SK-N-DZ (cell line): ENCODE results near the gene CCDC102A.

Source experiments
- DNase-seq: peaks from one replicate; pipeline ENCODE4 v3.0.0-alpha.2; 2015; ENCODE audit warnings: low spot score

CCDC102A gene

GRCh38 chr16:57519796-57520360 lies 16.5 kb downstream of the CCDC102A start:
- peak; percentile 79 for DNase-seq

- no peak for DNase-seq
Measured at GRCh38 chr16:57518922-57519321, 17.4 kb downstream of the CCDC102A start.

GRCh38 chr16:57518520-57518919 lies 17.9 kb downstream of the CCDC102A start:
- no peak for DNase-seq

DNA sequence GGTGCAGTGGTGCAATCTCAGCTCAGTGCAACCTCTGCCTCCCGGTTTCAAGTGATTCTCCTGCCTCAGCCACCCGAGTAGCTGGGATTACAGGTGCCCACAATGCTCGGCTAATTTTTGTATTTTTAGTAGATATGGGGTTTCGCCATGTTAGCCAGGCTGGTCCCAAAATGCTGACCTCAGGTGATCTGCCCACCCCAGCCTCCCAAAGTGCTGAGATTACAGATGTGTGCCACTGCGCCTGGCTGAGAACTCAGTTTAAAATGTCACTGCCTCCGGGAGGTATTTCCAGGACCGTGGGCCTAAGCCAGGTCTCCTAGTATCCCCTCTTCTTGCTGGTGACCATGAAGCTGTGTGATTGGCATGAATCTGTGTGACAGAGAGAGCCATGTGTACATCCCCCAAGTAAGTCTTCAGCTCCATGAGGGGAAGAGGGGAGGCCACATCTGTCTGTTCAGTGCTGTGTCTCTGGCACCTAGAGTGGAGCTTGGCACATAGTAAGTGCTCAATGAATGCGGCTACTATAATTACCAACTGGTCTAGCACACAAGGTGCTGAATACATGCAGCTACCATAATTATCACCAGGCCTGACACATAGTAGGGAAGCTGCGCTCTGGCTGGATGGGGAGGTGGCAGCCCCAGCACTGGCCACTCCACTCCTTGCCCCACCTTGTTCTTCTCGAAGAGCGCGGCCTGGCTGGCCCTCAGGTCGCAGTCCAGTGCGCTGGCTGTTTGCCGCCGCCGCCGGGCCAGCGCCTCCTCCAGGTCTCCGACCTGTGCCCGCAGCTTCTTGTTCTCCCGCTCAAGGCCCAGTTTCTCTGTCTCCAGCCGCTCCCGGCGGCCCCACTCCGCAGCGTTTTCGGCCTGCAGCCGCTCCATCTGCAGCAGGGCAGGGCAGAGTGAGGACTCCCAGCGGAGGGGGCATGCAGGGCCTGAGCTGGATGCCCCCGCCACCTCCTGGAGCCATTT lies 18.7 kb downstream of the CCDC102A start:
- DNase-seq = no peak

GRCh38 chr16:57516773-57517172 lies 19.6 kb downstream of the CCDC102A start:
- no peak for DNase-seq

- DNase-seq = no peak
Measured at GRCh38 chr16:57516176-57516725, 20.1 kb downstream of the CCDC102A start.

DNA sequence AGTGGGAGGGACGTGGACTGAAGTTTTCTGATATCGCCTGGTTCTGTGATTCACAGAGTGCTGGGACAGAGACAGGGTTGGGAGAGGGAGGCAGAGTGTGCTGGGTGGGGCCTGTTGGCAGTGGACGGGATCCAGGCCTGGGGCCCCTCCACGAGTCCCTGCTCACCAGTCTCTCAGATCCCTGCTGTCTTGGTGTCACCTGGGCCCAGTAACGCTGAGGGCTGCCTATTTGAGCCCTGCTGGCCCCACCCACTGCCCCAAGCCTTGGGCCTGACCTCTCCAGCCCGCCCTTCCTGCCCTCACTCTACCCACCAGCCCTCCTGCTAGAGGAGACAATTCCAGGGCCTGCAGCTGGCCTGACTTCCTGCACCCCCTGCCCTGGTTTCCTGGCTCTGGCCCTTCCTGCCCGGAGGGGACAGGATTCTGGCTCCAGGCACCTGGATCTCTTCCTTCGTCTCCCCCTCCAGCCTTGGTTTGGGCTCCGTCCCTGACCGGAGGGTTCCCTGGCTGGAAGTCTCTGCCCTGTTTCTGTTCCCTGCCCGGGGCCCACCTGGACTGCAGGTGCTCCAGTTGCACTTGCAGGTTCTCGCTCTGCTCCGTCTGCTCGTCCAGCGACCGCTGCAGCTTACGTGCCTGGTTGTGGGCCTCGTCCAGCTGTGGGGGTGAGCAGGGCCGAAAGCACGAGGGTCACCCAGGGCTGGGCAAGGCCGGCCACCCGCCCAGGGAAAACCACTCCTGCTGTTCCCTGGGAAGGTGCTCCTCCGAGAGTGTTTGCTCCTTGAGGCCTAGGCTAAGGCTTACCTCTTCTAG lies 21.4 kb downstream of the CCDC102A start:
- DNase-seq = no peak

GRCh38 chr16:57514371-57514770 lies 22.0 kb downstream of the CCDC102A start:
- no peak for DNase-seq

GRCh38 chr16:57513371-57514102 lies 22.8 kb downstream of the CCDC102A start:
- DNase-seq = no peak

- no peak for DNase-seq
Measured at GRCh38 chr16:57512296-57513001, 23.9 kb downstream of the CCDC102A start.

DNA sequence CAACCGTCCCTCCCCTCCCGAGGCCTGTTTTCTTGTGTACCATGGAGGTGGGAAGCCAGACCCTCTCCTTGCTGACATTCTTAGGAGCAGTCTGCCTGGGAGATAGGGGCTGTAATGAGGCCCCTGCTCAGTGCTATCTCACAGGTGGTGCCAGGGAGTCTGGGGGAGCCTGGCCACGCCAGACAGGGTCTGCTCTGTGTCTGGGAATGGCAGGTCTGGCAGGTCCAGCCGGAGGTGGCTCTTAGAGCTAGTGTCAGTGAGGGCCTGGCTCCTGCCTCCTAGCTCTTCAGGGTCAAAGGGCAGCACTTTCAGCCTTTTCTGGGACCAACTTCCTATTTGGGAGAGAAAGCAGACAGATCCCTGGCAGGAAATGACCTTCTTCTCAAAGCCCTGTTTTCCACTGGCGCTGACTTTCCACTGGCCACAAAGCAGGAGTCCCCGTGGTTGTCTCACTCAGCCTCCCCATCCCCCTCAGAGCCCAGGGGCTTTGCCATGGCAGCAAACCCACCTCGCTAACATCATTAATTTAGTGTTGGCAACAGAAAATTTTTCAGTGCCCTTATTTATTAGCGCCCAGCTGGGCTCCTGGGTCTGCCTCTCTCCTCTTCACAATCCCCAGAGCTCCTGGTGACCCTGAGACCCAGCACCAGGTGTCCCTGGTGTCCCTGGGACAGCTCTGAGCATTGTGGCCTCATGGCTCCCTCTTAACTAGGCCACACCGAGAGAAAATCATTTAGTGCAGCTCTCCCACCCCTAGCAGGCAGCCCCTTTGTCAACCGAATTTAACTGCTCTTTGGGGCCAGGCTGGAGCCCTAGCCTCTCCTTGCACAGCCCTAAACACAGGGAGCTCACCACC lies 26.1 kb downstream of the CCDC102A start:
- DNase-seq = peak; percentile 99

- DNase-seq = peak; percentile 73
Measured at GRCh38 chr16:57509231-57509923, 27.0 kb downstream of the CCDC102A start.

- peak; percentile 77 for DNase-seq
Measured at GRCh38 chr16:57508035-57508425, 28.3 kb downstream of the CCDC102A start.

- peak; percentile 81 for DNase-seq
Measured at GRCh38 chr16:57507136-57508034, 29.0 kb downstream of the CCDC102A start.

DNA sequence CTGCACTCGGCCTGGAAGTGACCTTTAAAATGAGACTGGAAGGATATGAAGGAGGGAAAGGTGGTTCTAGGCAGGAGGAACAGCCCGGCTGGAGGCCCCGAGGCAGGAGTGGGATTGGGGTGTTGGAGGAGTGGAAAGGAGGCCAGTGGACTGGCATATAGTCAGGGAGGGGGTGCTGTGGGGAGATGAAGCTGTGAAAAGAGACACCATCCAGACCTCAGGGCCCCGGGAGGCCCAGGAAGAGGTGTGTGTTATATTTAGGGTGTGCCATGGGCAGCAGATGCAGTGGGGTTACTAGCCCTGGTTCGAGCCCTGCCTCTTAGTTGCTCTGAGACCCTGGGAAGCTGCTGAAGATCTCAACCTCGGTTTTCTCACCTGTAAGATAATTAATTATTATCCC lies 31.2 kb downstream of the CCDC102A start:
- DNase-seq = no peak

DNA sequence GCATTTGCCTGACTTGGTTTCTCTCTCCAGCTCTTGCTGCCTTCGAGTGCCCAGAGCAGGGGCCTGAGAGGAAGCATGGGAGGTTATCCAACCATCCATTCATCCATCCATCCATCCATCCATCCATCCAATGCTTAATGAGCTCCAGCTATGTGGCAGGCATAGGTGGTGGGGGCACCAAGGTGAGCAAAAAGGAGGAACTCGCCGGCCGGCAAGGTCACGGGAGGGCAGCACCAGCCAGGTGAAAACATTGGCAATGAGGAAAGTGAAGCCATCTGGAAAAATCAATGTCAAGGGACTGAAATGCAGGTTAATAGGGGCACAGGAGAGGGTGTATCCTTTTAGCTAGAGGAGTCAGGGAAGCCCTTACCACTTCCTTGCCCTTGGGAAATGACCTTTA lies 31.9 kb downstream of the CCDC102A start:
- no peak for DNase-seq

- no peak for DNase-seq
Measured at GRCh38 chr16:57504001-57504400, 32.4 kb downstream of the CCDC102A start.

- no peak for DNase-seq
Measured at GRCh38 chr16:57503366-57503765, 33.0 kb downstream of the CCDC102A start.
